ENCODE data around the gene RB1.

GRCh38 chr13:48303359-48304142 is at the start of gene RB1:
- TF ChIP-seq POLR2A (IDR thresholded peaks at IDR 0.05; ENCODE audit: extremely low read depth, insufficient read length), result peak; percentile 98
- no peak for TF ChIP-seq CTCF (IDR thresholded peaks at IDR 0.05; ENCODE audit: low read depth, low read length)
- TF ChIP-seq MYC (IDR thresholded peaks at IDR 0.05; ENCODE audit: low read depth, low read length), result no peak
